HG03066 (cell line): ENCODE data around the gene TMC7.
"Not testable (repeated sequence)": the region's sequence is repeated elsewhere in the genome, so short reads cannot be mapped to it uniquely, and the experiment has no call there.

ENCODE experiments used
- ATAC-seq: cut with Tn5 transposase; IDR thresholded peaks from one replicate; pipeline ENCODE4 v1.9.1; 2021; ENCODE audit warnings: low read depth; ENCODE audit not compliant: unreplicated experiment

Gene TMC7

DNA sequence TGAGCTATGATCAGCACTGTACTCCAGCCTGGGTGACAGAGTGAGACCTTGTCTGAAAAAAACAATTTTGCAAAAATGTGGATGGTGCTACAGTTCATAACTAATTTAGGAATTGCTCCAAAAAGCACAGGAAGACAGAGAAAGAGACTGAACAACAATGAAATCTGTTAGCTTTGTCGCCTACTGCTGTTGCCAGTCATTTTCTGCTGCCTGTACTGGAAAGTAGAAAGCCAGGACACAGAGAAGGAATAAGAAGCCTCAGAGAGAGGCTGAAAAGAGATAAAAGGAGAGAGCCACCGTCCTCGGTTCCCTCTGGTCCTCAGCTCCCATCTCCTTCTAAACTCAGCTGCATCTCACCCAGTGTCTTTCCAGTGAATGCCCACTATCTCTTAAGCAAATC is 8.6 kb upstream of the TMC7 start:
- ATAC-seq = no peak

GRCh38 chr16:18979936-18980335 is 3.8 kb upstream of the TMC7 start:
- no peak for ATAC-seq

GRCh38 chr16:18984435-18985005 is 786 bp downstream of the TMC7 start:
- no peak for ATAC-seq

- ATAC-seq = not testable (repeated sequence)
These were observed 1.5 kb downstream of the TMC7 start for GRCh38 chr16:18985256-18985655.

DNA sequence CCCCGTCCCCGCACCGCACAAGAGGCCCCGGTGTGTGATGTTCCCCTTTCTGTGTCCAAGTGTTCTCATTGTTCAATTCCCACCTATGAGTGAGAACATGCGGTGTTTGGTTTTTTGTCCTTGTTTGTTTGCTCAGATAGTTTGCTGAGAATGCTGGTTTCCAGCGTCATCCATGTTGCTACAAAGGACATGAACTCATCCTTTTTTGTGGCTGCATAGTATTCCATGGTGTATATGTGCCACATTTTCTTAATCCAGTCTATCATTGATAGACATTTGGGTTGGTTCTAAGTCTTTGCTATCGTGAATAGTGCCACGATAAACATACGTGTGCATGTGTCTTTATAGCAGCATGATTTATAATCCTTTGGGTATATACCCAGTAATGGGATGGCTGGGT is 8.0 kb downstream of the TMC7 start:
- not testable (repeated sequence) for ATAC-seq

GRCh38 chr16:18993531-18993930 is 9.8 kb downstream of the TMC7 start:
- ATAC-seq = not testable (repeated sequence)

GRCh38 chr16:18994181-18994580 is 10.4 kb downstream of the TMC7 start:
- not testable (repeated sequence) for ATAC-seq

DNA sequence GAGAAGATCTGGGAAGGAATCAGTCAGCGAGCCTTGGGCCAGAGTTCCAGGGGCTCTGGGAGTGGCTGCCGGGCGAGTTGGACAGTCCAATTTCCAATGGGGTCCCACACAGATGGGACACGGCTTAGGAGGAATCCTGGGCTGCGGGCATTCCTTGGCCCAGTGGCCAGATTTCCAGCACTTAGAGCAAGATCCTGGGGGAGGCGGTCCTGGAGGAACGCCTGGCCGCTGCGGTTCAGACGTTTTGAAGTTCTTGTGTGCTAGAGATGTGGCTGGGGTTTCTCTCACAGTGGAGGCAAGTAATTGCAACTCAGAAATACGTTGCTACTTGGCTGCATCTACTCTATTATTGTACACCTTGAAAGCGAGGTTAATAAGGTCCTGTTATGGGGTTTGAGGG is 11.7 kb downstream of the TMC7 start:
- not testable (repeated sequence) for ATAC-seq

DNA sequence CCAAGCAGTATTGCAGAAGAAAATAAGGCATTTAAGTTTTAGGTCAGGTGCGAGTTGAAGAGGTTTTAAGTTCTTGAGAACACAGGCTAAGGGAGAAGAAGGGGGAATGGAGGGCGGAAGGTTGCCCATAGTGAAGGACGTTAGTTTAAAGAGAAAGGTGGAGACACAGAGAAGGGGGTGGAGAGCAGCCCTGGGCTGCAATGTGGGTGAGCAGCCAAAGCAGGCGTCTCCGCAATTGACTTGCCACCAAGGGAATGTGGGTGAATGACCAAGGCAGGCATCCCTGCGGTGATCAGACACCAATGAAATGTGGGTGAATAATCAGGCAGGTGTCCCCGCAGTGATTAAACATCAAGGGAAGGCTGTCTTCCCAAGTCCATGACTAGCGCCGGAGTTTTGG is 12.8 kb downstream of the TMC7 start:
- not testable (repeated sequence) for ATAC-seq

- ATAC-seq = not testable (repeated sequence)
These were observed 13.3 kb downstream of the TMC7 start for GRCh38 chr16:18997001-18997400.

DNA sequence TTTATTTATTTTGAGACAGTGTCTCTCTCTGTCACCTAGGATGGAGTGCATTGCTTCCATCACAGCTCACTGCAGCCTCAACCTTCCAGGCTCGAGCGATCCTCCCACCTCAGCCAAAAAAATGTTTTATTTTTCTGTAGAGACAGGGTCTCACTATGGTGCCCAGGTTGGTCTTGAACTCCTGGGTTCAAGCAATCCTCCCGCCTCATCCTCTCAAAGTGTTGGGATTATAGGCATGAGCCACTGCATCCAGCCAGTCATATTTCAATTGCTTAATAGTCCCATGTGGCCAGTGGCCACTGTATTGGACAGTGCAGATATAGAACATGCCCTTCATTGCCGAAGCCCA is 15.3 kb downstream of the TMC7 start:
- no peak for ATAC-seq

GRCh38 chr16:19001788-19002187 is 18.1 kb downstream of the TMC7 start:
- no peak for ATAC-seq

- ATAC-seq = no peak
These were observed 20.2 kb downstream of the TMC7 start for GRCh38 chr16:19003935-19004334.

GRCh38 chr16:19005561-19006445 is 22.1 kb downstream of the TMC7 start:
- no peak for ATAC-seq

DNA sequence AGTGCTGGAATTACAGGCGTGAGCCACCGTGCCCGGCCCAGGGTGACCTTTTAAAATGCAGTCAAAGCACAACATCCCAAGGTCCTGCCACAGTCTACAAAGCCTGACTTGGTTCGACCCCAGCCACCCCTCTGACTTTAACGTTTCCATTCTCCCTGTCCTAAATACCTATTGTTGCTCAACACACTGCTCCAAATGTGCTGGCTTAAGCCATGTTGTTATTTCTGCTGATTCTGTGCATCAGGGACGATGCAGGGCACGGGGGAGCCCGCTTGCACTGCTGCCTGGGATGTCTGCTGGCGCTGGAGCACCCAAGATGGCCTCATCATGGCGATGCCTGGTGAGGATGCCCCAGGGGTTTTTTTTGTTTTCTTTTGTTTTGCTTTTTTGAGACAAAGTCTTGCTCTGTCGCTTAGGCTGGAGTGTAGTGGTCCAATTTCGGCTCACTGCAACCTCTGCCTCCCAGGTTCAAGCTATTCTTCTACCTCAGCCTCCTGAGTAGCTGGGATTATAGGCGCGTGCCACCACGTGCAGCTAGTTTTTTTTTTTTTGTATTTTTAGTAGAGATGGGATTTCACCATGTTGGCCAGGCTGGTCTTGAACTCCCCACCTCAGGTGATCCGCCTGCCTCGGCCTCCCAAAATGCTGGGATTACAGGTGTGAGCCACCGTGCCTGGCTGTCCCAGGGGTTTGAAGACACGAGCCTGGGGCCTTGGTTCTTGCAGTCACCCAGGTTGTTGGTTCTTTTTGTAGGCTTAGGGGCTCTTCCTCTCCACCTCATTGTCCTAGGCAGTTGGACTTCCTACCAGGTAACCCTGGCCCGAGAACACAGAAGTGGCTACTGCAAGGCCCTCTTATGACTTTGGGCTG is 22.9 kb downstream of the TMC7 start:
- ATAC-seq = no peak

- no peak for ATAC-seq
These were observed 24.8 kb downstream of the TMC7 start for GRCh38 chr16:19008245-19009169.

DNA sequence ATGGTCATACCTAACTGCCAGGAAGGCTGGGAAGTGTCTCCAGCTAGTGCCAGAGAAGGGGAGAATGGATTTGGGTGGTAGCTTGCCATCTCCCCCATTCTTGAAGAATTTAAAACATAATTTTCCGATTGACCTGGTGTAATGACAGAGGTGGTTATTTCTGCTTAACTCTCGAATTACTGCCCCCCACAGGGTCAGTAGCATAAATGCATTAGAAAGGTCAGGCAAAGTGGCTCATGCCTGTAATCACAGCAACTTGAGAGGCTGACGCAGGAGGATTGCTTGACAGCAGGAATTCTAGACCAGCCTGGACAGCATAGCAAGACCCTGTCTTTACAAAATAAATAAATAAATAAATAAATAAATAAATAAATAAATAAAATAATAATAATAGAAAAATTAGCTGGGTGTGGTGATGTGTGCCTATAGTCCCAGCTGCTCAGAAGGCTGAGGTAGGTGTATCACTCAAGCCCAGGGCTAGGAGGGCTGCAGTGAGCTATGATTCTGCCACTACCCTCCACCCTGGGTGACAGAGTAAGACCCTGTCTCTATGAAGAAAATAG is 27.5 kb downstream of the TMC7 start:
- no peak for ATAC-seq

DNA sequence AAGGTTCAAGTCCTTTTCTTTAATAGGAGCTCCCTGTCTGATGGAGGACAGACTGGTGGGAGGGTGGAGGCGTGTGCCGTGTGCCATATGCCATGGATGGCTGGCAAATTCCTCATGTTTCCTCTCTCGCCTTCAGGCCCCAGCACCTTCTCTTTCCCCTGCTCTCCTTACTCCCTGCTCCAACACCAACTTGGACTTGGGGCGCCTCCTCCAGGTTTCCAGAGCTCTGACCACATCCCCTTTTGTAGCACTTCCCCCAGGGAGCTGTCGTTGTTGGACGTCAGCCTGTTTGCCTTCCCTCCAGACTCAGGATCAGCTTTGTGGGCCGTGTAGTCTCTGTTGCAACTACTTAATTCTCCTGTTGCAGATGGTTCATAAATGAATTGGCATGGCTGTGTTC is 30.7 kb downstream of the TMC7 start:
- ATAC-seq = no peak

DNA sequence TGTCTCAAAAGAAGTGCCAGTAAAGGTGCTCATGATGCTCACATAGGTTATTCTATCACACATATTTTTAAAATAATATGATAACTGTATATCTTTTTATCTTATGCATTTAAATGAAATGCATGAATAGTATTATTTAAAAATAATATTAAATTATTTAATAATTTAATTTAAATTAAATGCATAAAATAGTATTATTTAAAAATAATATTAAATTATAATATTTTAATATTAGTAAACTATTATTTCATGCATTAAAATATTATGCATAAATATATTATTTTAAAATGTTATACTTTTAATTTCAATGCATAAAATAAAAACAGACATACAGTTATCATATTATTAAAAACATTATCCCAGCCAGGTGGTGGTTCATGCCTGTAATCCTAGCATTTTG is 33.4 kb downstream of the TMC7 start:
- no peak for ATAC-seq

DNA sequence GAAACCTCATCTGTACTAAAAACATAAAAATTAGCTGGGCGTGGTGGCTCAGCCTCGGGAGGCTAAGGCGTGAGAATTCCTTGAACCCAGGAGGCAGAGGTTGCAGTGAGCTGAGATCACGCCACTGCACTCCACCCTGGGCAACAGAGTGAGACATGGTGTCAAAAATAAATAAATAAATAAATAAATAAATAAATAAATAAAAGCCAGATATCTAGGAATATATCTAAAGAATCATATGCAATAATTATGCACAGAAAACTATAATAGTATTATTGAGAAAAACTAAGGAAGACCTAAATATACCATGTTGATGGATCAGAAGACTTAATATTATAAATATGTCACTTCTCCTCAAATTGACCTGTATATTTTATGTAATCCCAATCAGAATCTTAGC is 37.0 kb downstream of the TMC7 start:
- ATAC-seq = no peak
